Limb (tissue), 2 donors: ENCODE measurements around the gene PTPN23.
A peak's percentile ranks its signal among the peaks of the same experiment; 100 is the strongest.
"Not testable (repeated sequence)": the region's sequence is repeated elsewhere in the genome, so short reads cannot be mapped to it uniquely, and the experiment has no call there.

ENCODE experiments used
- DNase-seq, 2 donors: peaks; one replicate each; pipeline ENCODE4 v3.0.0-alpha.2; 2016; ENCODE audit errors: extremely low spot score in 2 of 2

PTPN23 gene, protein sequence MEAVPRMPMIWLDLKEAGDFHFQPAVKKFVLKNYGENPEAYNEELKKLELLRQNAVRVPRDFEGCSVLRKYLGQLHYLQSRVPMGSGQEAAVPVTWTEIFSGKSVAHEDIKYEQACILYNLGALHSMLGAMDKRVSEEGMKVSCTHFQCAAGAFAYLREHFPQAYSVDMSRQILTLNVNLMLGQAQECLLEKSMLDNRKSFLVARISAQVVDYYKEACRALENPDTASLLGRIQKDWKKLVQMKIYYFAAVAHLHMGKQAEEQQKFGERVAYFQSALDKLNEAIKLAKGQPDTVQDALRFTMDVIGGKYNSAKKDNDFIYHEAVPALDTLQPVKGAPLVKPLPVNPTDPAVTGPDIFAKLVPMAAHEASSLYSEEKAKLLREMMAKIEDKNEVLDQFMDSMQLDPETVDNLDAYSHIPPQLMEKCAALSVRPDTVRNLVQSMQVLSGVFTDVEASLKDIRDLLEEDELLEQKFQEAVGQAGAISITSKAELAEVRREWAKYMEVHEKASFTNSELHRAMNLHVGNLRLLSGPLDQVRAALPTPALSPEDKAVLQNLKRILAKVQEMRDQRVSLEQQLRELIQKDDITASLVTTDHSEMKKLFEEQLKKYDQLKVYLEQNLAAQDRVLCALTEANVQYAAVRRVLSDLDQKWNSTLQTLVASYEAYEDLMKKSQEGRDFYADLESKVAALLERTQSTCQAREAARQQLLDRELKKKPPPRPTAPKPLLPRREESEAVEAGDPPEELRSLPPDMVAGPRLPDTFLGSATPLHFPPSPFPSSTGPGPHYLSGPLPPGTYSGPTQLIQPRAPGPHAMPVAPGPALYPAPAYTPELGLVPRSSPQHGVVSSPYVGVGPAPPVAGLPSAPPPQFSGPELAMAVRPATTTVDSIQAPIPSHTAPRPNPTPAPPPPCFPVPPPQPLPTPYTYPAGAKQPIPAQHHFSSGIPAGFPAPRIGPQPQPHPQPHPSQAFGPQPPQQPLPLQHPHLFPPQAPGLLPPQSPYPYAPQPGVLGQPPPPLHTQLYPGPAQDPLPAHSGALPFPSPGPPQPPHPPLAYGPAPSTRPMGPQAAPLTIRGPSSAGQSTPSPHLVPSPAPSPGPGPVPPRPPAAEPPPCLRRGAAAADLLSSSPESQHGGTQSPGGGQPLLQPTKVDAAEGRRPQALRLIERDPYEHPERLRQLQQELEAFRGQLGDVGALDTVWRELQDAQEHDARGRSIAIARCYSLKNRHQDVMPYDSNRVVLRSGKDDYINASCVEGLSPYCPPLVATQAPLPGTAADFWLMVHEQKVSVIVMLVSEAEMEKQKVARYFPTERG (N-terminal part only)

DNA sequence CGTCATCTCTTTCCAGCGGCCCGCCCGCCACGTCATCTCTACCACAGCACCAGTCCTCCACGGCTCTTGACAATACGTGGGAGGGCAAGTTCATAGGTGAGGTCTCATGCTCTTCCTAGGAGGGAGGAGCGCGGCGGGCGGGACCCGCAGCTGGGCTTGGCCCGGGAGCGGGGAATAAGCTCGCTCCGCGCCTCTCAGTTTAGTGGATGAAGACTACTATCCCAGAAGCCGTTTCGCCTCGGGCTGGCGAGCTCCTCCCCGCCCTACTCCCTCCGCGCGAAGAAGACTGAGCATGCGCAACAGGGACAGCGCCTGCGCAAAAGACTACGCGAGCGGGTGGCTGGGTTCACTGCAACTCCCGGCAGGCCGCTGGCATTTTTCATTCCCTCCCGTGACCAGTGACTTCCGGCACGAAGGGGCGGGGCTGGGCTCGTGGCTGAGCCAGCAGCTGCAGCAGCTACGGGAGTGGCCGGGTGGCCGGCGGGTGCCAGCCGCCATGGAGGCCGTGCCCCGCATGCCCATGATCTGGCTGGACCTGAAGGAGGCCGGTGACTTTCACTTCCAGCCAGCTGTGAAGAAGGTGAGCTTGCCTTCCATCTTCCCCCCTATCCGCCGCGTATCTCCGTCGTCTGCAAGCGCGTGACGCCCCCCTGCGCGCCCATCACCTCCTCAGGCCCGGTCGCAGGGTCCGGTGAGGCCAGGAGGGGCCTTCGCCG lies at the start of gene PTPN23:
PTPN23 (plus strand) TSS at position 421 of the 716 bp plus-strand sequence; CDS start at position 497, 76 bp downstream.
- peak; percentile 98 to 99 for DNase-seq

- no peak for DNase-seq
These were observed 46.9 kb upstream of the PTPN23 start for GRCh38 chr3:47333907-47334306.

- DNase-seq: no peak
These were observed 43.2 kb upstream of the PTPN23 start for GRCh38 chr3:47337656-47338055.

- DNase-seq: no peak
These were observed 40.9 kb upstream of the PTPN23 start for GRCh38 chr3:47339951-47340350.

- no peak for DNase-seq
These were observed 40.0 kb upstream of the PTPN23 start for GRCh38 chr3:47340866-47341265.

DNA sequence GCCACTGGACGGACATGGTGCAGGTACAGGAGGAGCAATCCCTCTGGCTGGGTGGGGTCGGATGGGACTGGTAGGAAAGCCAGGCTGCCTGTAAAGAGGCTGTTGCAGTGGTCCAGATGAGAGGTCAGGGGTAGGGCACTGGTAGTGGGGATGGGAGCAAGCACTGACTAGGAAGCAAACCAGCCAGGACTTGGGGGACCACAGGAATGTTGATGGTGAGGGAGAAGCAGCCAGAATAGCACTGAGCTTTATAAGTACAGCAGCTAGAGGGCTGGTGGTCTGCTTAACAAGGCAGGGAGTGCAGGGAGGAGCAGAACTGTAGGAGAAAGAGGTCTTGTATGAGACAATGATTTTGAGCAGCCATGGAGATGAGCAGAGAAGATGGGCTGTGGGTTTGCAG lies 38.7 kb upstream of the PTPN23 start:
- no peak for DNase-seq

GRCh38 chr3:47342812-47343211 lies 38.0 kb upstream of the PTPN23 start:
- DNase-seq: no peak

DNA sequence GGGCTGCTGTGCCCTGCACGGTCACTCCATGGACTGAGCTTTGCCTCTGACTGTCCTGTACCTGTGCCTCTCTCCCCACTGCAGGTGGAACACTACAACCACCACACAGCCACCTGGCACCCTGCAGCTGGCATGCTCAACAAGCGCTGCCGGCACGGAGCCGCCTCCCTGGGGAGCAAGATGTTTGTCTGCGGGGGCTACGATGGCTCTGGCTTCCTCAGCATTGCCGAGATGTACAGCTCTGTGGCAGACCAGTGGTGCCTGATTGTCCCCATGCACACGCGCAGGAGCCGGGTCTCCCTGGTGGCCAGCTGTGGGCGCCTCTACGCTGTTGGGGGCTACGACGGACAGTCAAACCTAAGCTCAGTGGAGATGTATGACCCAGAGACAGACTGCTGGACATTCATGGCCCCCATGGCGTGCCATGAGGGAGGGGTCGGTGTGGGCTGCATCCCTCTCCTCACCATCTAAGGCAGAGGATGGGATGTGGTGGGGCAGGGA lies 37.3 kb upstream of the PTPN23 start:
- no peak for DNase-seq

DNA sequence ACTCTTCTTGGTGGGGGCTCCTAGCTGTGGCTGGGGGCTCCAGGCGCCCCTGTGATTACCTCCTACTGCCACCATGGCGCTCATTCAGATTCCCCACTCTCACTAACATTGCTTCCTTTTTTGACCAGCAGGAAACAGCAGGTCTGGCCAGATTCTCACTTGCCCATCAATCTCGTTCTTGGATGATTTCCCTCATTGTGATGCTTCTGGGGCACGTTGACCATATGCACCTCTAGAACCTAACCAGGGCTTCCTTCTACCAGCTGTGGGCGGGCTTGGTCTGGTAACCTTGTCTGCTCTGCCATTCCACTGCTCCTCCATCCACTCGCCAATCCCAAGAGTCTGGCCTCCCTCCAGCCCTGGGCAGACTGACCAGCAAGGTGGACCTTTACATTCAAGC lies 35.9 kb upstream of the PTPN23 start:
- DNase-seq: no peak

DNA sequence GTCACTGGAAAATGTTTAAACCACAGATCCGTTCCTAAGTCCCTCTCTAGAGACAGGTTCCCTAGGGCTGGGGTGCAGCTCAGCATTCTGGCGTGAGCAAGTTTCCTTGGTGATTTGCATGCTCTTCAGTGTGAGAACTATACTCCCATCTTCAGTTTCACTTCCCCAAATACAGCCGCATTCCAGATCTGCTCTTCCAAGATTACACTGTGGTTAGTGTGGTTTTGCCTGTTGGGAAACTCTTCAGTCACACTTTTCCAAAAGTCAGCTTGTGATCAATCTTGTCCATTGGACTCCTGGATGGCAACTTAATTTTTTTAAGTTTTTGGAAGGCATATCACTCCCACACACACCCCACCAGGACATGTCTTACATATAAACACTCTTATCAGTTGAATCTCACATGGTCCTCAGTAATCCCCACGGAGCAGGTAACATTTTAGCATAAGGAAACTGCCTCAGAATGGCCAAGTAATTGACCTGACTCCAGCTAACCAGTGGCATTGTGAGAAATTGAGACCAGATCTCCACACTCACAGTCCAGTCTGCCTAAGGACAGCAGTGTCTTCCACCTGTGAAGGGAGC lies 33.5 kb upstream of the PTPN23 start:
- no peak for DNase-seq

- DNase-seq: no peak
These were observed 32.2 kb upstream of the PTPN23 start for GRCh38 chr3:47348411-47349154.

DNA sequence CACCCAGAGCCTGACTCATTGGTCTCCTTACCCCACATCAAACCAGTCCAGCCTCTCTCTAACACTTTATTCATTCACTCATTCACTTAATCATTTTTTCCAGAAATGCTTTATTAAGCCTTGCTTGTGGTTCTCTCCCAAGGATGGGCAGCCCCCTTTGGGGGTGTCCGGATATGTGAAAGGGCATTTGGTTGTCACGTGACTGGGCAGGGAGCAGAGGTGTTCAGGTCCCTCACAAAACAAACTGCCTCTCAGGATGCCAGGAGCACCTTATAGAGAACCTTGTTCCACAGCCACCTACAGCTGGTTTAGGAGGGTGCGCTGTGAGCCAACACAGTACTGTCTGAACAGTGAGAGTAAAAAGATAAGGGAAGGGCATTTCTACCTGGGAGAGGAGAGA lies 25.8 kb upstream of the PTPN23 start:
- DNase-seq: no peak

- DNase-seq: no peak
These were observed 24.6 kb upstream of the PTPN23 start for GRCh38 chr3:47356201-47356600.

- no peak for DNase-seq
These were observed 21.5 kb upstream of the PTPN23 start for GRCh38 chr3:47359323-47359722.

DNA sequence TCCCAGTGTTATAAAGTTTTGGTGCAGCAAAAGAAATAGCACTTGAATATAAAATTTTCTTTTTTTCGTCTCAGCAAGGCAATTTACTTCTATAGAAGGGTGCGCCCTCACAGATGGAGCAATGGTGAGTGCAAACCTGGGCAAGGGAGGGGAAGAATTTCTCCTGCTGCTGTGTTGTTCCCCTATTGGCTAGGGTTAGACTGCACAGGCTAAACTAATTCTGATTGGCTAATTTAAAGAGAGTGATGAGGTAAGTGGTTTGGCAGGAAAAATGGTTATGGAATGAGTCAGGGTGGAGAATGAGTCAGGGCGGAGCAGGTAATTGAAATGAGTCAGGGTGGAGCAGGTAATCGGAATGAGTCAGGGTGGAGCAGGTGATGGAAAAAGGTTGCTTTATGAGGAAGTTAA lies 20.7 kb upstream of the PTPN23 start:
- DNase-seq: not testable (repeated sequence)

DNA sequence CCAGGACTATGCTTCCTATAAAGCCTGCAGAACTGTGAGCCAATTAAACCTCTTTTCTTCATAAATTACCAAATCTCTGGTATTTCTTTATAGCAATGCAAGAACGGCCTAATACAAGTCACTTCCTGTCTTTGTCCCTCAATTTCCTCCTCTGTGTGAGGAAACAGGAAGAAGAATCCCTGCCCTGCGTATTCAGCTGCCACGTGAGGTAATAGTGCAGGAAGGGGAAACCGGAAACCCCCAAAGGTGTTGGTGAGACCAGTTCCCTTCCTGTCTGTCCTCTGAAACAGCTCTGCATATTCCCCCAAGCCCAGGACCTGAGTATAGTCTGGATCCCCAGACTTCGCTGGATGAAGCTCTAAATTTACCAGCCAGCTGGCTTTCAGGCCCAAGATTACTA lies 18.1 kb upstream of the PTPN23 start:
- DNase-seq: no peak

DNA sequence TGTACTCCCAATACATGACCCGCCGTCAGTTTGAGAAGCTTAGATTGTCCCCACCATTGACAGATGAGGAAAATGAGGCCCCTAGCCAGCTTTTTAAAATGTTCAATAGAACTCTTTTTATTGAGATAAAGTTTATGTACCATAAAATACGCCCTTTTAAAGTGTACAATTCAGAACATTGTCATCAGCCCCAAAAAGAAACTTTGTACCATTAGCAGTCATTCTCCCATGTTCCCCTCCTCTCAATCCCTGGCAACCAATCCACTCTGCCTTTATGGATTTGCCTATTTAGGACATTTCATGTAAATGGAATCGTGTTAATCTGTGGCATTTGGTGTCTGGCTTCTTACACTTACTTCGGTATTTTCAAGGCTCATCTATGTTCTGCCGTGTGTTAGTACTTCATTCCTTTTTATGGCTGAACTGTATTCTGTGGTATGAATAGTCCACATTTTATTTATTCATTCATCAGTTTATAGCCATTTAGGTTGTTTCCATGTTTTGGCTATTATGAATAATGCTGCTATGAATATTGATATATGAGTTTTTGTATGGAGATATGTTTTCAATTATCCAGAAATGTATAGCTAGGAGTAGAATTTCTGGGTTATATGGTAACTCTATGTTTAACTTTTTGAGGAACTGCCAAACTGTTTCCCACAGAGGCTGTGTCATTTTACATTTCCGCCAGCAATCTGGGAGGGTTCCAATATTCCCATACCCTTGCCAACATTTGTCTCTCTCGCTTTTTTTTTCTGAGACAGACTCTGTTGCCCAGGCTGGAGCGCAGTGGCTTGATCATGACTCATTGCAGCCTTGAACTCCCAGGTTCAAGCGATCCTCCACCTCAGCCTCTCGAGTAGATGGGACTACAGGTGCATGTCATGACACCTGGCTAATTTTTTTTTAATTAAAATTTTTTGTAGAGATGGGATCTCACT lies 15.3 kb upstream of the PTPN23 start:
- peak; percentile 39 to 55 for DNase-seq

DNA sequence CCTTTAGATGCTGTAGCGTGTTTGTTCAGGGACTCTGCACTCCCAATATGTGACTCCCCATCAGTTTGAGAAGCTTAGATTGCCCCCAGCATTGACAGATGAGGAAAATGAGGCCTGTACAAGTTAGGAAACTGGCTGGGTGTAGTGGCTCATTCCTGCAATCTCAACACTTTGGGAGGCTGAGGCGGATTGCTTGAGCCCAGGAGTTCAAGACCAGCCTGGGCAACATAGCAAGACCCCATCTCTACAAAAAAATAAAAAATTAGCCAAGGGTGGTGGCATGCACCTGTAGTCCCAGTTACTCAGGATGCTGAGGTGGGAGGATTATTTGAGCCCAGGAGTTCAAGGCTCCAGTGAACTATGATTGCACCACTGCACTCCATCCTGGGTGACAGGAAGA lies 14.0 kb upstream of the PTPN23 start:
- no peak for DNase-seq

DNA sequence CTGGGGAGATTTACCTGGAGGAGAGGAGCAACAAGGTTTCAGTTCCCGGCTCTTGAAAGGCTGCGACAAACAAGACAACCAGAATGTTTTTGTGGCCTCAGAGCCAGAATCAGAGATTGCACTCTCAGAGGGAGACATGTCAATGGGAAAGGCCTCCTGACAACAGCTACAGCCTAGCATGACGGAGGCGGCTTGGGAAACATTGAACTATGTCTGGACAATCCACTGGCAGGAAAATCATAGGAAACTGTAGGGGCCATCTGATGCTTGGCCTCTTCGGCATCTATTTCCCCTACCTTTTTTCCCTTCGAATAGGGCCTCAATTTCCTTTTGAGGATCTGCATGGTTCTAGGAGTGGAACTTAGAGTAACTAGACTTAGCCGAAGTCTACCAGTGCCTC lies 13.2 kb upstream of the PTPN23 start:
- DNase-seq: no peak
